H1 (cell line): Measurements from ENCODE around the gene PRKAR1B. TPM values are rescaled to one million over a fixed set of nuclear protein-coding genes. Genes with fewer than 3 reads are reported as not detected.

Source experiments
- CTCF ChIA-PET: fragments of 300-600 bp; sonication (Branson Sonifier 250); formaldehyde crosslinking; loops from one replicate; lab custom pipeline; 2021; ENCODE audit not compliant: partially characterized antibody; lab: Charles Lee
- POLR2A ChIA-PET: fragments of 300-600 bp; sonication (Branson Sonifier 250); formaldehyde crosslinking; loops from one replicate; lab custom pipeline; 2021; ENCODE audit warnings: inconsistent platforms; ENCODE audit not compliant: partially characterized antibody; lab: Charles Lee
- DNase-seq, 2 experiments: peaks; one replicate each; pipeline versions ENCODE4 v3.0.0 to v3.0.0-alpha.2; 2010 to 2022; ENCODE audit warnings: low spot score in 2 of 2, low read depth in 1 of 2, mixed read lengths in 1 of 2
- FAIRE-seq: peaks from 2 replicates; lab custom pipeline; 2011; peaks lifted over from hg19 to GRCh38; lab: Jason Lieb, UNC
- H2AFZ ChIP-seq: 2 replicates; pipeline ENCODE4 v1.8.1; 2012; ENCODE audit warnings: low read length, inconsistent platforms
- H2AK5ac ChIP-seq: 2 replicates; pipeline ENCODE4 v1.6.1; 2013; ENCODE audit warnings: low read depth, low read length
- H2BK120ac ChIP-seq: replicated peaks from 2 replicates; pipeline ENCODE3; 2013; ENCODE audit warnings: low read depth, low read length, inconsistent platforms
- H2BK12ac ChIP-seq: 2 replicates; pipeline ENCODE4 v1.6.1; 2013; ENCODE audit warnings: low read depth, low read length
- H2BK15ac ChIP-seq: 2 replicates; pipeline ENCODE4 v1.6.1; 2013; ENCODE audit warnings: low read length
- H2BK20ac ChIP-seq: 2 replicates; pipeline ENCODE4 v1.6.1; 2013; ENCODE audit warnings: low read length
- H2BK5ac ChIP-seq: 2 replicates; pipeline ENCODE4 v1.6.1; 2013; ENCODE audit warnings: low read depth, low read length
- H3K14ac ChIP-seq: 2 replicates; pipeline ENCODE4 v1.6.1; 2013; ENCODE audit warnings: inconsistent platforms; ENCODE audit not compliant: insufficient read length
- H3K18ac ChIP-seq: 2 replicates; pipeline ENCODE4 v1.6.1; 2013; ENCODE audit warnings: low read length; ENCODE audit errors: extremely low read depth
- H3K23ac ChIP-seq: 2 replicates; pipeline ENCODE4 v1.6.1; 2013; ENCODE audit warnings: inconsistent platforms; ENCODE audit not compliant: insufficient read length
- H3K23me2 ChIP-seq: 2 replicates; pipeline ENCODE4 v1.6.1; 2013; ENCODE audit warnings: low read depth, low read length
- H3K27ac ChIP-seq: 2 replicates; pipeline ENCODE4 v1.6.1; 2011; ENCODE audit warnings: low read depth, low read length, inconsistent platforms
- H3K27me3 ChIP-seq, 4 experiments: replicated peaks in 1 of 4; 1 replicate in 1 of 4; 2 replicates in 3 of 4; pipeline versions ENCODE4 v1.6.1 to v1.8.1; 2011 to 2013; ENCODE audit warnings: low read length in 3 of 4, mild to moderate bottlenecking in 3 of 4, inconsistent platforms in 2 of 4, mixed read lengths in 2 of 4, moderate library complexity in 1 of 4; ENCODE audit not compliant: control insufficient read depth in 3 of 4, insufficient read depth in 3 of 4; ENCODE audit errors: extremely low read depth in 1 of 4
- H3K36me3 ChIP-seq, 4 experiments: 2 replicates each; pipeline versions ENCODE4 v1.6.1 to v1.8.1; 2011 to 2013; ENCODE audit warnings: mild to moderate bottlenecking in 4 of 4, low read length in 3 of 4, moderate library complexity in 2 of 4, control low read depth in 1 of 4, inconsistent platforms in 1 of 4; ENCODE audit not compliant: insufficient read depth in 4 of 4, control insufficient read depth in 2 of 4
- H3K4ac ChIP-seq: replicated peaks from 2 replicates; pipeline ENCODE3; 2013; ENCODE audit warnings: low read length, low read depth, mixed read lengths, inconsistent platforms; ENCODE audit not compliant: insufficient read length
- H3K4me1 ChIP-seq, 4 experiments: replicated peaks in 1 of 4; 1 replicate in 1 of 4; 2 replicates in 3 of 4; pipeline versions ENCODE4 v1.6.1 to v1.8.1; 2011 to 2013; ENCODE audit warnings: low read length in 3 of 4, inconsistent platforms in 2 of 4, mixed read lengths in 1 of 4; ENCODE audit not compliant: insufficient read depth in 4 of 4, control insufficient read depth in 3 of 4
- H3K4me2 ChIP-seq, 2 experiments: 2 replicates each; pipeline versions ENCODE4 v1.6.1 to v1.8.1; 2011 to 2013; ENCODE audit warnings: low read depth in 2 of 2, low read length in 2 of 2, control low read depth in 1 of 2, inconsistent platforms in 1 of 2, mild to moderate bottlenecking in 1 of 2; ENCODE audit not compliant: insufficient read depth in 1 of 2
- H3K4me3 ChIP-seq, 4 experiments: fragments of 200-600, 300-600 bp in 1 of 4; sonication (generic), shearing (Covaris generic), sonication (Bioruptor Twin) in 1 of 4; 2 replicates each; pipeline versions ENCODE4 v1.5.1 to v1.8.1; 2011 to 2016; ENCODE audit warnings: low read length in 4 of 4, low read depth in 3 of 4, control low read depth in 2 of 4, inconsistent platforms in 2 of 4, mild to moderate bottlenecking in 2 of 4, mixed read lengths in 1 of 4, moderate library complexity in 1 of 4; ENCODE audit not compliant: insufficient read depth in 2 of 4; ENCODE audit errors: extremely low read depth in 1 of 4
- H3K56ac ChIP-seq: replicated peaks from 2 replicates; pipeline ENCODE3; 2013; ENCODE audit warnings: low read depth, mild to moderate bottlenecking, mixed read lengths, low read length, inconsistent platforms; ENCODE audit not compliant: insufficient read length
- H3K79me1 ChIP-seq: 2 replicates; pipeline ENCODE4 v1.6.1; 2013; ENCODE audit warnings: low read depth, low read length, control low read depth
- H3K79me2 ChIP-seq, 2 experiments: 2 replicates each; pipeline versions ENCODE4 v1.6.1 to v1.8.1; 2012 to 2013; ENCODE audit warnings: low read length in 2 of 2, mild to moderate bottlenecking in 2 of 2, inconsistent platforms in 1 of 2; ENCODE audit not compliant: insufficient read depth in 2 of 2, control insufficient read depth in 1 of 2
- H3K9ac ChIP-seq, 4 experiments: replicated peaks in 1 of 4; 1 replicate in 1 of 4; 2 replicates in 3 of 4; pipeline versions ENCODE4 v1.6.1 to v1.8.1; 2011 to 2013; ENCODE audit warnings: low read depth in 3 of 4, low read length in 3 of 4, control low read depth in 2 of 4, mild to moderate bottlenecking in 2 of 4, moderate library complexity in 2 of 4, inconsistent platforms in 1 of 4; ENCODE audit errors: extremely low read depth in 1 of 4
- H3K9me3 ChIP-seq, 2 experiments: 2 replicates each; pipeline versions ENCODE4 v1.6.1 to v1.8.1; 2012 to 2013; ENCODE audit warnings: mild to moderate bottlenecking in 2 of 2, moderate library complexity in 2 of 2, control low read depth in 1 of 2, inconsistent platforms in 1 of 2, low read depth in 1 of 2, low read length in 1 of 2, mixed read lengths in 1 of 2; ENCODE audit not compliant: insufficient read depth in 2 of 2
- H4K20me1 ChIP-seq, 2 experiments: replicated peaks in 1 of 2; 2 replicates each; pipeline versions ENCODE3 to v1.8.1; 2011 to 2013; ENCODE audit warnings: inconsistent platforms in 2 of 2, low read length in 2 of 2, mild to moderate bottlenecking in 1 of 2; ENCODE audit not compliant: insufficient read depth in 2 of 2, control insufficient read depth in 1 of 2
- H4K5ac ChIP-seq: 2 replicates; pipeline ENCODE4 v1.6.1; 2013; ENCODE audit warnings: low read length, low read depth, mixed read lengths, inconsistent platforms; ENCODE audit not compliant: insufficient read length
- H4K8ac ChIP-seq: 2 replicates; pipeline ENCODE4 v1.8.0; 2013; ENCODE audit warnings: mild to moderate bottlenecking, moderate library complexity, low read length, inconsistent platforms; ENCODE audit not compliant: insufficient read depth; ENCODE audit errors: extremely low read depth
- H4K91ac ChIP-seq: replicated peaks from 2 replicates; pipeline ENCODE3; 2013; ENCODE audit warnings: low read length, mixed read lengths, inconsistent platforms; ENCODE audit not compliant: insufficient read length
- ASH2L ChIP-seq: fragments of 200-600, 300-600 bp; sonication (generic); IDR thresholded peaks from one replicate; pipeline ENCODE4 v1.7.1; 2017; ENCODE audit warnings: low read length
- BACH1 ChIP-seq: IDR thresholded peaks from 2 replicates; pipeline ENCODE4 v1.6.1; 2012; ENCODE audit warnings: low read length, improper control_type of control experiment
- E2F6 ChIP-seq: IDR thresholded peaks from 2 replicates; pipeline ENCODE4 v1.6.1; 2012; ENCODE audit warnings: inconsistent platforms
- FOSL1 ChIP-seq: IDR thresholded peaks from 2 replicates; pipeline ENCODE4 v1.6.1; 2011; ENCODE audit warnings: mild to moderate bottlenecking, low read depth, low read length, moderate library complexity; ENCODE audit not compliant: insufficient read depth
- RXRA ChIP-seq: IDR thresholded peaks from 2 replicates; pipeline ENCODE4 v1.6.1; 2011; ENCODE audit warnings: low read depth, mild to moderate bottlenecking, low read length, moderate library complexity; ENCODE audit not compliant: insufficient read depth
- SRF ChIP-seq: IDR thresholded peaks from 2 replicates; pipeline ENCODE4 v1.6.1; 2011; ENCODE audit warnings: mild to moderate bottlenecking, low read depth, low read length, moderate library complexity
- TEAD4 ChIP-seq: IDR thresholded peaks from 2 replicates; pipeline ENCODE4 v1.6.1; 2012; ENCODE audit warnings: low read depth, low read length, inconsistent platforms, mixed read lengths
- WGBS, 2 experiments: shearing (Covaris generic) in 1 of 2; methylation state at CpG; one replicate each; pipeline versions ENCODE4 v1.1.6 to v1.1.7; 2013 to 2015; ENCODE audit warnings: low lambda C conversion rate in 2 of 2, mixed read lengths in 2 of 2, inconsistent platforms in 1 of 2, low coverage in 1 of 2, missing lambda C conversion rate in 1 of 2; ENCODE audit not compliant: insufficient replicate concordance in 2 of 2, insufficient coverage in 1 of 2, insufficient read length in 1 of 2; ENCODE audit errors: extremely low coverage in 1 of 2, missing lambda C conversion rate in 1 of 2; 5-methylcytosine and 5-hydroxymethylcytosine counted together
- polyA plus RNA-seq, 7 experiments: library from polyadenylated mRNA; depleted of rRNA in 3 of 7; stranded (reverse) in 5 of 7; unstranded in 2 of 7; fragments of >200 nt in 5 of 7; fragments of 200-250 nt in 2 of 7; gene quantifications; 1 replicate in 5 of 7; 2 replicates in 1 of 7; 4 replicates in 1 of 7; pipeline versions ENCODE4 v1.2.1 to v1.2.3, GENCODE V29; 2011 to 2013; ENCODE audit warnings: missing spikeins in 2 of 7, mixed read lengths in 2 of 7
- total RNA-seq: library from RNA; stranded (reverse); fragmentation: NEBNext Ultra II Directional; extraction: Animal tissue kit (Norgen Biotek cat#: 25700); gene quantifications from 2 replicates; pipeline ENCODE4 v1.2.1, GENCODE V29; 2021

The PRKAR1B gene
- total and polyA plus RNA-seq, 2 of the 8 experiments (the other 6 are each of a cell fraction or from before 2014, with no cell fraction given) = 12.3 to 55.7 TPM

- no peak overlapping the region for H3K4me3 ChIP-seq
- TF ChIP-seq E2F6 (no peak), TEAD4 (no peak), BACH1 (no peak), FOSL1 (no peak), ASH2L (no peak), SRF (no peak), RXRA (no peak)
- TF ChIP-seq, all 59 proteins: peak for 0
These were observed 140.6 kb downstream of the PRKAR1B start for GRCh38 chr7:586494-586893.

More at GRCh38 chr7:586494-586893, 140.6 kb downstream of the PRKAR1B start:
- Histone ChIP-seq H4K8ac (no peak overlapping the region), H3K18ac (no peak overlapping the region), H2BK5ac (no peak overlapping the region), H3K23ac (no peak overlapping the region), H4K5ac (no peak overlapping the region), H3K27me3 (no peaks in the 10 kb centered on the region), H2AFZ (no peak overlapping the region), H3K79me1 (peaks cover 3% of the 10 kb centered on the region), H3K9me3 (peaks cover 5 to 9% of the 10 kb centered on the region in 2 experiments; a peak in 3 of 4 replicates), H2BK12ac (no peak overlapping the region), H4K91ac (no peak overlapping the region), H2AK5ac (no peak overlapping the region), H3K79me2 (no peaks in the 10 kb centered on the region), H2BK120ac (no peak overlapping the region), H3K14ac (no peak overlapping the region), H3K23me2 (peaks cover 7% of the 10 kb centered on the region; the same call in 1 of the 2 replicates), H2BK20ac (no peak overlapping the region), H3K36me3 (peaks cover 3 to 27% (median 11%) of the 10 kb centered on the region in 4 experiments; a peak in 5 of 8 replicates), H4K20me1 (peaks cover 0 to 9% of the 10 kb centered on the region in 2 experiments), H3K56ac (no peak overlapping the region), H3K4me2 (no peak overlapping the region), H3K4me1 (no peaks in the 10 kb centered on the region), H3K9ac (no peak overlapping the region), H3K4ac (no peak overlapping the region), H3K27ac (no peak overlapping the region), H2BK15ac (no peak overlapping the region)
- ChIA-PET CTCF (interaction anchor here (0.6 kb wide), 1 partner anchor 80 kb away, joined by 3 read pairs; no protein-coding TSS in a partner anchor), POLR2A (no interaction called here)
- DNase-seq (no peak), FAIRE-seq (no peak)
- 97% methylated on average over 4 of the region's 4 CpGs; no CpG with 5 or more reads in 1 of the 2 experiments for WGBS, 2 experiments
